CD14-positive monocyte (primary cell): ENCODE data around the gene IFRD2. TPM values are rescaled to one million over a fixed set of nuclear protein-coding genes. Genes with fewer than 3 reads are reported as not detected.

Source experiments
- DNase-seq, 3 donors: peaks; one replicate each; pipeline ENCODE4 v3.0.0-alpha.2; 2011 to 2022
- H2AFZ ChIP-seq: 2 replicates; pipeline ENCODE4 v1.6.0; 2012; ENCODE audit warnings: mild to moderate bottlenecking, low read depth, low read length, inconsistent platforms; ENCODE audit not compliant: insufficient read depth, poor library complexity, severe bottlenecking
- H3K27ac ChIP-seq, 2 donors: 1 replicate in 1 of 2; 2 replicates in 1 of 2; pipeline ENCODE4 v1.5.1; 2012 to 2013; ENCODE audit warnings: low read length in 2 of 2, control low read depth in 1 of 2, inconsistent platforms in 1 of 2, low read depth in 1 of 2, mild to moderate bottlenecking in 1 of 2
- H3K27me3 ChIP-seq, 2 donors: one replicate each; pipeline versions ENCODE4 v1.6.0 to v1.6.1; 2011 to 2013; ENCODE audit warnings: low read length in 2 of 2; ENCODE audit not compliant: control insufficient read depth in 2 of 2, insufficient read depth in 2 of 2
- H3K36me3 ChIP-seq, 2 donors: replicated peaks in 1 of 2; 1 replicate in 1 of 2; 2 replicates in 1 of 2; pipeline versions ENCODE4 v1.5.1 to v1.6.1; 2012 to 2013; ENCODE audit warnings: low read length in 2 of 2, control low read depth in 1 of 2, inconsistent platforms in 1 of 2, mild to moderate bottlenecking in 1 of 2; ENCODE audit not compliant: insufficient read depth in 2 of 2, control insufficient read depth in 1 of 2
- H3K4me1 ChIP-seq, 2 donors: 1 replicate in 1 of 2; 2 replicates in 1 of 2; pipeline versions ENCODE4 v1.5.1 to v1.6.1; 2012 to 2013; ENCODE audit warnings: low read length in 2 of 2, control low read depth in 1 of 2, inconsistent platforms in 1 of 2, mild to moderate bottlenecking in 1 of 2, moderate library complexity in 1 of 2; ENCODE audit not compliant: insufficient read depth in 2 of 2, control insufficient read depth in 1 of 2
- H3K4me2 ChIP-seq: replicated peaks from 2 replicates; pipeline ENCODE3; 2012; ENCODE audit warnings: low read length, moderate library complexity, mild to moderate bottlenecking; ENCODE audit not compliant: poor library complexity, severe bottlenecking; ENCODE audit errors: extremely low read depth
- H3K4me3 ChIP-seq, 3 experiments: fragments of 200-600 bp in 1 of 3; sonication (generic) in 1 of 3; replicated peaks in 1 of 3; 1 replicate in 2 of 3; 2 replicates in 1 of 3; pipeline ENCODE4 v1.5.1; 2011 to 2013; ENCODE audit warnings: low read length in 3 of 3, mild to moderate bottlenecking in 3 of 3, control low read depth in 2 of 3, low read depth in 2 of 3, inconsistent platforms in 1 of 3, moderate library complexity in 1 of 3
- H3K79me2 ChIP-seq: 2 replicates; pipeline ENCODE4 v1.6.0; 2012; ENCODE audit warnings: mild to moderate bottlenecking, control low read depth, inconsistent platforms, low read length, moderate library complexity; ENCODE audit not compliant: insufficient read depth
- H3K9ac ChIP-seq: 2 replicates; pipeline ENCODE4 v1.6.0; 2017; ENCODE audit warnings: low read length, mild to moderate bottlenecking; ENCODE audit not compliant: insufficient read depth, poor library complexity, severe bottlenecking
- H3K9me3 ChIP-seq, 2 donors: replicated peaks in 1 of 2; 1 replicate in 1 of 2; 2 replicates in 1 of 2; pipeline versions ENCODE4 v1.5.1 to v1.6.1; 2012 to 2013; ENCODE audit warnings: low read length in 2 of 2, control low read depth in 1 of 2; ENCODE audit not compliant: control insufficient read depth in 1 of 2, insufficient read depth in 1 of 2
- H4K20me1 ChIP-seq: 2 replicates; pipeline ENCODE4 v1.6.0; 2012; ENCODE audit warnings: mild to moderate bottlenecking, low read length, control low read depth, moderate library complexity; ENCODE audit not compliant: insufficient read depth
- H3K27ac Mint-ChIP-seq, 7 donors: one replicate each; pipeline ENCODE4 v1.8.0; 2020; ENCODE audit warnings: mild to moderate bottlenecking in 7 of 7, mixed read lengths in 7 of 7, moderate library complexity in 6 of 7, inconsistent platforms in 2 of 7
- H3K27me3 Mint-ChIP-seq, 3 donors: one replicate each; pipeline ENCODE4 v1.8.0; 2021 to 2022; ENCODE audit warnings: low read depth in 3 of 3, mild to moderate bottlenecking in 3 of 3, mixed read lengths in 3 of 3, moderate library complexity in 3 of 3, inconsistent platforms in 1 of 3
- H3K36me3 Mint-ChIP-seq, 2 donors: one replicate each; pipeline ENCODE4 v1.8.0; 2020; ENCODE audit warnings: mixed read lengths in 2 of 2, inconsistent platforms in 1 of 2, mild to moderate bottlenecking in 1 of 2
- H3K4me1 Mint-ChIP-seq: one replicate; pipeline ENCODE4 v1.8.0; 2020; ENCODE audit warnings: mild to moderate bottlenecking, mixed read lengths
- H3K4me3 Mint-ChIP-seq, 2 donors: one replicate each; pipeline ENCODE4 v1.8.0; 2020; ENCODE audit warnings: mild to moderate bottlenecking in 2 of 2, mixed read lengths in 2 of 2, moderate library complexity in 1 of 2
- H3K9me3 Mint-ChIP-seq, 7 donors: one replicate each; pipeline ENCODE4 v1.8.0; 2020 to 2022; ENCODE audit warnings: mixed read lengths in 7 of 7, mild to moderate bottlenecking in 6 of 7, moderate library complexity in 6 of 7, inconsistent platforms in 2 of 7
- WGBS: methylation state at CpG from one replicate; pipeline ENCODE4 v1.1.5; 2013; ENCODE audit warnings: missing lambda C conversion rate; ENCODE audit not compliant: insufficient coverage; 5-methylcytosine and 5-hydroxymethylcytosine counted together
- intact Hi-C, 2 donors: fragments of 100-400 bp; cut with micrococcal nuclease; formaldehyde crosslinking; loops; one replicate each; pipeline versions ENCODE4 v1.15.0 to v1.15.1; 2023
- polyA plus RNA-seq, 3 donors: library from polyadenylated mRNA; depleted of rRNA in 1 of 3; unstranded in 2 of 3; stranded (reverse) in 1 of 3; fragments of 300-500 nt in 2 of 3; fragments of >200 nt in 1 of 3; fragmentation: Illumina TruSeq in 2 of 3; gene quantifications; 1 replicate in 2 of 3; 2 replicates in 1 of 3; pipeline ENCODE4 v1.2.3, GENCODE V29; 2012 to 2021
- TF ChIP-seq, protein P1 (sequence below): fragments of 200-600 bp; IDR thresholded peaks from one replicate; pipeline ENCODE4 v1.8.0; 2022; ENCODE audit warnings: antibody characterized with exemption, mild to moderate bottlenecking

Gene IFRD2
- polyA plus RNA-seq, 3 donors = 17.1 to 35.1 (median 23.3) TPM

DNA sequence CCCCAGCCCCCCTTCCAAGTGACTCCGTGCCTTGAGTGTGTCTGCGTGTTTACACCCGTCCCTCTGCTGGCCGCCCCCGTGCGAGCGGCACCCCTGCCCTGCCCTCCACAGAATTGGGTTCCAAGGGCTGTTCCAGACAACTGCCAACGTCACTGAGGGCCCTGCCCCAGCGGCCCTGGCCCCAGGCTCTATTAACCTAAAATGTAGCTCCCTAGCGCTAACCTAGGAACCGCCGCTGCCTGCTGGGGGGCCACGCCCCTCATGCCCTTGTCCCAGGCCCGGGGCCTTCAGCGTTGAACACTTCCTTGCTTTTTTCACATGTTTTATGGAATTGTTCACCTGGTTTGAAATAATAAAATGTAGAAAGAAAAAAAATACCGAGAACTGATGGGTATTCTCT is 33.2 kb downstream of the IFRD2 start:
- Histone ChIP-seq H3K9me3 (peaks cover 0 to 10% of the 10 kb centered on the region in 2 donors), H2AFZ (no peak overlapping the region), H3K4me2 (no peak overlapping the region), H3K4me1 (peaks cover 30 to 49% of the 10 kb centered on the region in 2 donors), H3K4me3 (no peak overlapping the region), H3K79me2 (peaks cover 34% of the 10 kb centered on the region), H3K27me3 (no peaks in the 10 kb centered on the region), H4K20me1 (peaks cover 86% of the 10 kb centered on the region), H3K36me3 (peaks cover 48 to 56% of the 10 kb centered on the region in 2 donors), H3K27ac (peak overlapping the region; percentile 5 to 31), H3K9ac (no peak overlapping the region)
- no peak for DNase-seq
- Mint-ChIP-seq H3K36me3 (peaks cover 47 to 58% of the 10 kb centered on the region in 2 donors), H3K27me3 (peaks cover 1 to 6% (median 3%) of the 10 kb centered on the region in 3 donors), H3K27ac (peak overlapping the region in 5 of 7 donors; percentile 51 to 88 (median 60)), H3K4me3 (no peak overlapping the region), H3K4me1 (peaks cover 26% of the 10 kb centered on the region), H3K9me3 (peaks cover 0 to 10% (median 4%) of the 10 kb centered on the region in 7 donors)
- 92% methylated on average over 14 of the region's 16 CpGs for WGBS
- TF ChIP-seq, protein P1, sequence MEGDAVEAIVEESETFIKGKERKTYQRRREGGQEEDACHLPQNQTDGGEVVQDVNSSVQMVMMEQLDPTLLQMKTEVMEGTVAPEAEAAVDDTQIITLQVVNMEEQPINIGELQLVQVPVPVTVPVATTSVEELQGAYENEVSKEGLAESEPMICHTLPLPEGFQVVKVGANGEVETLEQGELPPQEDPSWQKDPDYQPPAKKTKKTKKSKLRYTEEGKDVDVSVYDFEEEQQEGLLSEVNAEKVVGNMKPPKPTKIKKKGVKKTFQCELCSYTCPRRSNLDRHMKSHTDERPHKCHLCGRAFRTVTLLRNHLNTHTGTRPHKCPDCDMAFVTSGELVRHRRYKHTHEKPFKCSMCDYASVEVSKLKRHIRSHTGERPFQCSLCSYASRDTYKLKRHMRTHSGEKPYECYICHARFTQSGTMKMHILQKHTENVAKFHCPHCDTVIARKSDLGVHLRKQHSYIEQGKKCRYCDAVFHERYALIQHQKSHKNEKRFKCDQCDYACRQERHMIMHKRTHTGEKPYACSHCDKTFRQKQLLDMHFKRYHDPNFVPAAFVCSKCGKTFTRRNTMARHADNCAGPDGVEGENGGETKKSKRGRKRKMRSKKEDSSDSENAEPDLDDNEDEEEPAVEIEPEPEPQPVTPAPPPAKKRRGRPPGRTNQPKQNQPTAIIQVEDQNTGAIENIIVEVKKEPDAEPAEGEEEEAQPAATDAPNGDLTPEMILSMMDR = no peak
- intact Hi-C loops = no loop called here

DNA sequence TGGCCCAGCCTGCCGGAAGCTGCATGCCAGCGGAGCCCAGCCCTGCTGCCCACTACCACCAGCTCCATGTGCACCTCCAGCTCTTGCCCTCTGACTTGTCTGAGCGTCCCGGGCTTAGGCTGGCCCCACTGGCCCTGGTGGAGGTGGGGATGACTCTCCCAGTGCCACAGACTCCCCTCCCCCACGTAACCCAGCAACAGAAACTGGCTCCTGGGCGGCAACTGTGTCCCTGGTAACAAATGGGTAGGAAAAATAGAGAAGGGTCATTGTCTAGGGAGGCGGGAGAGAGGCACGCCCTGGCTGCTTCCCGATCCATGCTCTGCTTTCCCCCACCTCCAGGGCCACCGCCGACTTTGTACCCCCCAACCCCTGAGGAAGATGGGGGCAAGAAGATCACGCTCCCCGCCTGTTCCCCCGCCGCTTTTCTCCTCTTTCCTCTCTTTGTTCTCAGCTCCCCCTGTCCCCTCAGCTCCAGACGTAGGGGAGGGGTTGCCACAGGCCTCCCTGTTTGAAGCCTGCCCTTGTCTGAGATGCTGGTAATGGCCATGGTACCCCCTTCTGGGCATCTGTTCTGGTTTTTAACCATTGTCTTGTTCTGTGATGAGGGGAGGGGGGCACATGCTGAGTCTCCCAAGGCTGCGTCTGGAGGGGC is 34.1 kb downstream of the IFRD2 start:
- no peak overlapping the region for H3K4me2 ChIP-seq

More for the DNA sequence above, 34.1 kb downstream of the IFRD2 start:
- H3K27ac ChIP-seq = peak overlapping the region; percentile 33 to 41
- no peak overlapping the region for H3K4me3 Mint-ChIP-seq
- H3K36me3 ChIP-seq = peaks cover 55 to 65% of the 10 kb centered on the region in 2 donors
- 90% methylated on average over 2 of the region's 17 CpGs for WGBS
- H2AFZ ChIP-seq = no peak overlapping the region
- no peak overlapping the region for H3K9ac ChIP-seq
- TF ChIP-seq, protein P1 = no peak
- peaks cover 43% of the 10 kb centered on the region for H3K79me2 ChIP-seq
- peaks cover 0 to 10% (median 4%) of the 10 kb centered on the region in 7 donors for H3K9me3 Mint-ChIP-seq
- H3K4me3 ChIP-seq = no peak overlapping the region
- intact Hi-C loops = no loop called here
- H4K20me1 ChIP-seq = peaks cover 94% of the 10 kb centered on the region
- peaks cover 38 to 58% of the 10 kb centered on the region in 2 donors for H3K4me1 ChIP-seq
- peaks cover 0 to 10% of the 10 kb centered on the region in 2 donors for H3K9me3 ChIP-seq
- no peak for DNase-seq
- H3K27me3 Mint-ChIP-seq = peaks cover 0 to 3% (median 3%) of the 10 kb centered on the region in 3 donors
- peaks cover 55 to 66% of the 10 kb centered on the region in 2 donors for H3K36me3 Mint-ChIP-seq
- H3K4me1 Mint-ChIP-seq = peaks cover 31% of the 10 kb centered on the region
- H3K27me3 ChIP-seq = no peaks in the 10 kb centered on the region
- peak overlapping the region; percentile 49 to 89 (median 79) for H3K27ac Mint-ChIP-seq
